CD4-positive, alpha-beta T cell treated with Interleukin-17A for 1 hour (primary cell): Measurements from ENCODE around the gene SCFD2.
"Not testable (repeated sequence)": the region's sequence is repeated elsewhere in the genome, so short reads cannot be mapped to it uniquely, and the experiment has no call there.

ENCODE experiments used
- DNase-seq: peaks from one replicate; pipeline ENCODE4 v3.0.0-alpha.2; 2020

SCFD2 gene

GRCh38 chr4:53185869-53186585, 179.8 kb downstream of the SCFD2 start:
- no peak for DNase-seq

GRCh38 chr4:53183754-53184153, 182.1 kb downstream of the SCFD2 start:
- DNase-seq, result no peak

GRCh38 chr4:53177751-53178150, 188.1 kb downstream of the SCFD2 start:
- DNase-seq, result not testable (repeated sequence)

GRCh38 chr4:53175640-53176039, 190.2 kb downstream of the SCFD2 start:
- DNase-seq, result no peak

- DNase-seq, result no peak
Observed at GRCh38 chr4:53174823-53175222, 191.0 kb downstream of the SCFD2 start.

GRCh38 chr4:53173576-53173975, 192.3 kb downstream of the SCFD2 start:
- DNase-seq, result no peak

- no peak for DNase-seq
Observed at GRCh38 chr4:53171797-53172196, 194.1 kb downstream of the SCFD2 start.

GRCh38 chr4:53169695-53170617, 195.9 kb downstream of the SCFD2 start:
- no peak for DNase-seq

- DNase-seq, result no peak
Observed at GRCh38 chr4:53168228-53168627, 197.6 kb downstream of the SCFD2 start.

GRCh38 chr4:53162969-53163368, 202.9 kb downstream of the SCFD2 start:
- no peak for DNase-seq

- DNase-seq, result no peak
Observed at GRCh38 chr4:53161787-53162433, 204.0 kb downstream of the SCFD2 start.

- DNase-seq, result no peak
Observed at GRCh38 chr4:53161051-53161786, 204.6 kb downstream of the SCFD2 start.

GRCh38 chr4:53156896-53157295, 209.0 kb downstream of the SCFD2 start:
- DNase-seq, result no peak

GRCh38 chr4:53152467-53152866, 213.4 kb downstream of the SCFD2 start:
- no peak for DNase-seq

GRCh38 chr4:53151489-53151788, 214.4 kb downstream of the SCFD2 start:
- DNase-seq, result no peak

- DNase-seq, result no peak
Observed at GRCh38 chr4:53150631-53151488, 215.0 kb downstream of the SCFD2 start.

- no peak for DNase-seq
Observed at GRCh38 chr4:53147711-53148110, 218.2 kb downstream of the SCFD2 start.

GRCh38 chr4:53147197-53147596, 218.7 kb downstream of the SCFD2 start:
- DNase-seq, result no peak

GRCh38 chr4:53141308-53141707, 224.6 kb downstream of the SCFD2 start:
- DNase-seq, result no peak

- DNase-seq, result not testable (repeated sequence)
Observed at GRCh38 chr4:53139256-53139655, 226.6 kb downstream of the SCFD2 start.

- no peak for DNase-seq
Observed at GRCh38 chr4:53137468-53137867, 228.4 kb downstream of the SCFD2 start.

GRCh38 chr4:53136954-53137353, 228.9 kb downstream of the SCFD2 start:
- no peak for DNase-seq
